ENCODE results near the gene ADD1.
A peak's percentile ranks its signal among the peaks of the same experiment; 100 is the strongest.

Gene ADD1

DNA sequence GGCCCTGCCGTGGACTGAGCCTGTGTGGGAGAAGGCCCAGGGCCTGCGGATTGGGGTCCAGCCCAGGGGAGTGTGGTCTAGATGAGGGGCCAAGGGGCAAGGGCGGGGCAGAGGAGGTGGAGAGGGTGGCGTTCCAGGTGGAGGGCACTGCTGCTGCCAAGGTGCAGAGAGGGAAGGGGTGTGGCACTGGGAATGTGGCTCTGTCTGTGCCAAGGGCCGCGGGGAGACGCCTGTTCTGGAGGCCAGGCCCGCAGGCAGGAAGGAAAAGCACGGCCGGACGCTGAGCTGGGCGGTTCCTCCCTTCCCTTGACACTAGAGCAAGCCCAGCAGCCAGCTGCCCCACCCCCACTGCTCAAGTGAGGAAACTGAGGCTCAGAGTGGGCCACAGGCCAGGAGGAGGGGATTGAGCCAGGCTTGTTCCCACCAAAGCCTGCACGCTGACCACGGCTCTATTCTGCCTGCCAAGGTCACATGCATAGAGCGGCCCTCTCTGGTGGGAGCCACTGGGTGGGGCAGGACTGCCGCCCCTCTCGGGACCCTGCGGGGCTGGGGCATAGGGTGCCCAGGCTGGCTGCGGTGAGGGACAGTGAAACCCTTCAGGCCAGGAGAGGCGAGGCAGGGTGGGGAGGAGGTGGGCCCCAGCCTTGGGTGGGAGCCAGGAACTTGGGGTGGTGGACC is 37.8 kb upstream of the ADD1 start:
- no peak for DNase-seq

GRCh38 chr4:2806390-2807355 is 37.0 kb upstream of the ADD1 start:
- DNase-seq = no peak

DNA sequence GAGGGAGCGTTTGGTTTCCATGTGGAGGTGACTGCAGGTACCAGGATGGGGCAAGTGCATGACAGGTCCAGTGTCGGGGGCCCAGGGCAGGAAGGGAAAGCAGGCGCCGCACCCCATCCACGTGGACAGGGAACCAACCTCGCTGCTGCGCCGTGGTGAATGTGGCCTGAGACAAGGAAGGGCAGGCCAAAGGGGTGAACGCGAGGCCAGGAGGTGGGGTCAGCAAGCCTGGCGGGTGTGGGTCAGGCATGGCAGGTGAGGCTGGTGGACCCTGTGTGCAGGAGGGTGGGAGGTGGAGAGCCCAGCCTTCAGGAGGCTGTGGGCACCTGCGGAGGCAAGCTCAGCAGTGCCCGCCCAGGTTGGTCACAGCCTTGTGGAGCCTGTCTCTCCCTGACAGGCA is 36.1 kb upstream of the ADD1 start:
- no peak for DNase-seq

- DNase-seq = no peak
Measured at GRCh38 chr4:2808001-2808400, 35.6 kb upstream of the ADD1 start.

DNA sequence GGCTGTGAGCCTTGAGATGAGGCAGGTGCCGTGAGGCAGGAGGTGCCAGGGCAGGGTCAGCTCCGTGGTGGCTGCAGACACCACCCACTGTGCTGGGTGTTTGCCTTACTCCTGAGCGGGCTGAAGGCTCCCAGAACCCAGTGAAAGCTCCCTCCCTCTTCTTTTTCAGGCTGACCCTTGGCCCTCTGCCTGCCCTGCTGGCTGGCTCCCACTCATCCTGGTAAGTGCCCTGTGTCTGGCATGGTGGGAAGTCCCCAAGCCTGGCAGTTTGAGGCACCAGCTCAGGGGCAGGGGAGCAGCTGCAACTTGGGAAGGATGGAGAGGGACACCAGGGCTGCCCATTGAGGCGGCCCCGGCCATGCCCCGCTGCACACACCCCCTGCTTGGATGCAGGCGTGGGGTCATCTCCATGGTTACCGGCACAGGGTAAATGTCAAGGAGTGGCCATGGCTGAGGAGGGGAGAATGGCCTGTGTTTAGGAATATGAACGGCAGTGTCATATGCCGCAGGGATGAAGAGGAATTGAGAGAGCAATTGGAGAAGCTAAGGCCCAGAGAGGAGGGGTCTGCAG is 33.9 kb upstream of the ADD1 start:
- DNase-seq = no peak

- no peak for DNase-seq
Measured at GRCh38 chr4:2810388-2810787, 33.3 kb upstream of the ADD1 start.

GRCh38 chr4:2811830-2812611 is 31.6 kb upstream of the ADD1 start:
- peak; percentile 87 for DNase-seq

GRCh38 chr4:2812612-2813354 is 30.9 kb upstream of the ADD1 start:
- no peak for DNase-seq

DNA sequence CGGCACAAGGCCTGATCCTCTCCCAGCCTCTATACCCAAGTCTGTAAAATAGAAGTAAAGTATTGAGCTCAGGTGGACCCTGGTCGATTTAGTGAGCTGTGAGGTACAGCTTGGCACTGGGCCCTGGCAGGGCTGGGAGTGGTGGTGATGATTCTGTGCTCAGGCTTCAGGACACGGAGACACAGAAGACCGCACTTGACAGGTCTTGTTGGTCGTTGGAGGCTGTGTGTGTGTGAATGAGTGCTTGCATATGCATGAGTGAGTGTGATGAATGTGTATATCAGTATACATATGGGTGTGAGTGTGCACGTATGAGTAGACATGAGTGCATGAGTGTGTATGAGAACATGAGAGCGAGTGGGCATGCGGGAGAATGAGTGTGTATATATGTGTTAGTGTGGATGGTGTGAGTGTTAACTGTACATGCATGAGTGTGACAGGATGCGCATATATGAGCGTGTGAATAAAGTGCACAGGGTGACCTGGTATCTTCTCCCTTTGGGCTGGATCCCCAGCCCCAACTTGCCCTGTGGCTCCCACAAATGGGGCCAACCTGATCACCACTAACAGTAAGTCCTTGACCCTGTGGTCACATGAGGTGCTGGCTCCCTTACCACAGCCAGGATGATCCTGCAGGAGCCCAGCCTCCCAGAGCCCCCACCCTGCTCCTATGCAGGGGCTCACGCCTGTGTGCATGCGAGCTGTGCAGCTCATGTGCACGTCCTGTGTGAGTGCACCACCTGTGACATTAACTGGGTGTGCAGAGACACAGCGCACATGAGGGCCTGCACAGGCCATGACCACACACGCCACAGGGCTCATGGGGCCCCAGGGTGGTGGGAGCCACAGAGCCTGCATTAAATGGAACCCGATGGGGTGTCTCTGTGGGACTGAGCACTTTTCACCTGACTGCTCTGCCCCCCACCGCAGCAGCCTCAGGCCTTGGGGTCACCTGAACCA is 29.9 kb upstream of the ADD1 start:
- no peak for DNase-seq

DNA sequence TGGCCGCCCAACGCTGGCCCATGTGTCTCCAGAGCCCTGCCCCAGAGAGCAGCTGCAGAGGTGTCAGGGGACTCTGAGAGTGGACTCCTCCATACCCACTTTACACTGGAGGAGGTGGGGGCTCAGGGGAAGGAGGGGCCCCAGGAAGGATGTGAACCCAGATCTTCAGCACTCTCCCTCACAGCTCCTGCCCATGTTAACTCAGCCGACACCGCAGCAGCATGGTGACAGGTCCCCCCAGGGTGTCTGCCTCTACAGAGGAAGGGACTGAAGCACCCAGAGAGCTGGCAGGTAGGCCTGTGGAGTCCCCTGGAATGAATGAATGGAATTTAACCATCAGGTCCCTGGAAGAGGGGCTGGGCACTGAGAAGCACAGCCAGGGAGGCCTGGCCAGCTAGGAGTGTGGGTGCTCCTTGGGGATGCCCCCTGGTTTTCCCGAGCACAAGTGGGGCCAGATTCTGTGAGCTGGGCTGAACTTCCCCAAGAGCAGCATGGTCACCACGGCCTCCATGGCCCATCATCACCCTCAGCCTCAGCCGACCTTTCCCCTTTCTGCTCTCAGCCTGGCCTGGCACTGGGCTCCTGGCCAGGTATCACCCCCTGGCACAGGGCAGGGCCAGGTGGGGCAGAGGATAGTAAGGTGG is 28.9 kb upstream of the ADD1 start:
- no peak for DNase-seq

DNA sequence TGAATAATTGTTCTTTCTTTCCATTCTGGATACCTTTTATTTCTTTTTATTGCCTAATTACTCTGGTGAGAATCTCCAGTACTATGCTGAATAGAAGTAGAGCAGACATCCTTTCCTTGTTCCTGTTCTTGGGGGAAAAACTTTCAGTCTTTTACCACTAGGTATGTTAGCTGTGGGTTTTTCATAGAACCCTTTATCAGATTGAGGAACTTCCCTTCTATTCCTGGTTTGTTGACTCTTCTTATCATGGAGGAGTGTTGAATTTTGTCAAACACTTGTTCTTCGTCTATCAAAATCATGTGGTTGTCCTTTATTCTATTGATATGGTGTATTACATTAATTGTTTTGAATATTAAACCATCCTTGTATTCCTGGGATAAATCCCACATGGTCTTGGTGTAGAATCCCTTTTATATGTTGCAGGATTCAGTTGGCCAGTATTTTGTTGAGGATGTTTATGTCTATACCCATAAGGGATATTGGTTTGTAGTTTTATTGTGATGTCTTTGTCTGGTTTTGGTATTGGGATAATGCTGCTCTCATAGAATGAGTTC is 27.2 kb upstream of the ADD1 start:
- no peak for DNase-seq

- no peak for DNase-seq
Measured at GRCh38 chr4:2817137-2817536, 26.5 kb upstream of the ADD1 start.

GRCh38 chr4:2817701-2818350 is 25.8 kb upstream of the ADD1 start:
- no peak for DNase-seq

DNA sequence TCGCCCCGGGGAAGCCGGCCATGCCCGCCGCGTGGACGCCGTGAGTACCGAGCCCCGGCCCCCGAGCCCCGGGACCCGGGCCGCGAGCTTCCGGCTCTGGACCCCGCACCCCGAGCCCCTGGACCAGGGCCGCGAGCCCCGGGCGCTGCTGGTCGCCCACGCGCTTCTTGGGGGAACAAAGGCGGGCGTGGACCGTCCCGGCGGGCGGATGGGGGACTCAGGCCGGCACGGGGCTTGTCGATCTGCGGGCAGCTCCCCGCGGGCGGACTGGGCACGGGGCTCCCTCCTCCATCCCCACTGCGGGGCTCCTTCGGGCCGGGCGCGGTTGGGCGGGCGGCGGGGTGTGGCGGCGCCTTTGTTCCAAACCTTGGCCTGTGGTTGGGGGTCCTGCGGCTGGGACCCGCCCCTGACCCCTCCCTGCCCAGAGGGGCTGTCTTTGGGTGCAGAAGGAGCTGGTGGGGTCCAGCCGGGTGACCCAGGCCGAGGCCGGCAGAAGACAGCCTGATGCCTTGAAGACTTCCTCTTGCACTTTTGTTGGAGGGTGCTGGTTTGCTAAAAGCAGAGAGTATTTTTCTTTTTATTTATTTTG is 25.2 kb upstream of the ADD1 start:
- DNase-seq = no peak

- no peak for DNase-seq
Measured at GRCh38 chr4:2819244-2820215, 24.1 kb upstream of the ADD1 start.

GRCh38 chr4:2820216-2820982 is 23.2 kb upstream of the ADD1 start:
- DNase-seq = no peak

Measured in activated CD4-positive, alpha-beta T cell treated with anti-CD3 and anti-CD28 coated beads, Interleukin-10, Interleukin-2, amounts not matched to agents 100 ng/mL and 50 ng/mL, durations not matched to agents 16 hours and 8 hours (primary cell).